Glutamatergic neuron (in vitro differentiated cells): Measurements from ENCODE around the gene SEPTIN5. TPM values are rescaled to one million over a fixed set of nuclear protein-coding genes. Genes with fewer than 3 reads are reported as not detected.

Experiments used
- DNase-seq: peaks from one replicate; pipeline ENCODE4 v3.0.0; 2022
- H3K27ac Mint-ChIP-seq: one replicate; pipeline ENCODE4 v1.8.0; 2020; ENCODE audit warnings: mild to moderate bottlenecking, mixed read lengths, inconsistent platforms; ENCODE audit not compliant: unreplicated experiment
- H3K27me3 Mint-ChIP-seq: one replicate; pipeline ENCODE4 v1.8.0; 2020; ENCODE audit warnings: mild to moderate bottlenecking, moderate library complexity, mixed read lengths, inconsistent platforms; ENCODE audit not compliant: unreplicated experiment
- H3K36me3 Mint-ChIP-seq: one replicate; pipeline ENCODE4 v1.8.0; 2020; ENCODE audit warnings: mild to moderate bottlenecking, mixed read lengths, inconsistent platforms; ENCODE audit not compliant: unreplicated experiment
- H3K4me1 Mint-ChIP-seq: one replicate; pipeline ENCODE4 v1.8.0; 2020; ENCODE audit warnings: mild to moderate bottlenecking, low read depth, mixed read lengths, inconsistent platforms; ENCODE audit not compliant: unreplicated experiment
- H3K4me3 Mint-ChIP-seq: one replicate; pipeline ENCODE4 v1.8.0; 2020; ENCODE audit warnings: mild to moderate bottlenecking, mixed read lengths, inconsistent platforms; ENCODE audit not compliant: unreplicated experiment
- H3K9me3 Mint-ChIP-seq: one replicate; pipeline ENCODE4 v1.8.0; 2020; ENCODE audit warnings: mild to moderate bottlenecking, moderate library complexity, mixed read lengths, inconsistent platforms; ENCODE audit not compliant: unreplicated experiment
- total RNA-seq: library from RNA; stranded (reverse); fragmentation: NEBNext Ultra II Directional; extraction: Animal tissue kit (Norgen Biotek cat#: 25700); gene quantifications from one replicate; pipeline ENCODE4 v1.2.1, GENCODE V29; 2021; ENCODE audit not compliant: unreplicated experiment
- TF ChIP-seq, protein P1 (sequence below): fragments of 200-600 bp; sonication (generic); IDR thresholded peaks from one replicate; pipeline ENCODE4 v1.5.0; 2021; ENCODE audit not compliant: partially characterized antibody, unreplicated experiment

SEPTIN5 gene
- total RNA-seq, 1 donor from 2014 or later: 96.0 TPM

DNA sequence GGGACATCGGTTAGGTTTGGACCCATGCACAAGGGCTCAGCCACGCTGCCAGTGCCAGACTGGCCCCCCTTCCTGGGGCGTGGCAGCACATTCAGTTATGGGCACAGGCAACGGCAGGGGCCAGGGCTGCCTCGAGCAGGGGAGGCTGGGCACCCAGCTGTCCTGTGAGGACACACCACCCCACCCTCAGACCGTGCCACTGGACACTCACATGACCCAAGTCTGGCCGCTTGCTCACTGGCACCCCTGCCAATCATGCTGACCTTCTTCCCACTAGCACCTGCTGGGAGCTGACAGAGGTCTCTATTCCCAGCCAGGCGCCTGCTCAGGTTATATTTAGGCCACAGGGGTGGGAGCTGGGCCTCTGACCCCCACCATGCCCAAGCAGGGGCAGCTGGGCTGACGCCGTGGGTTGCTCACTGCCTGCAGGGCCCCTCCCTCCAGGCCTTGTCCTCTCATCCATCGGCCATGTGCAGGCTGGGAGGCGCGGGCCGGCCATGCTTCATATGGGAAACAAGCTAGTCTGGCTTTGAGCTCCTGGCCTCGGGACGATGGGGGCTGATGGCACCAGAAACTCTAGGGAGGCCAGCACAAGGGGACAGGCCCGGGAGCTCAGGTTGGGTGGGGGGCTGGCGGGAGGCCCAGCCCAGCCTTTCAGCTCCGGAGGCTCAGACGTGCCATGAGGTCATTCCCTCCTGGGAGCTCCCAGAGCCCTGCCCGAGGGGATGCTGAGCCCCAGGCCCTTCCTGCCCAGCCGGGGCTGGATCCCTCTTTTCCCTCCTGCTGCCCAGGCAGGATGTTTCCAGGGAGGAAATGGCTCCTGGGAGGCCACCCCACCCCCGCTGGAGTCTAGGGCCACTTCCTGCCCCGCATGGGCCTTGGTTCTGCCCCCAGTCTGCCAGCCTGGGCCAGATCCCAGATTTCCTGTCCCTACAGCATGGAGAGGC, 31.1 kb downstream of the SEPTIN5 start:
- Mint-ChIP-seq H3K27me3 (peaks cover 2% of the 10 kb centered on the region), H3K27ac (no peak overlapping the region), H3K36me3 (no peaks in the 10 kb centered on the region), H3K4me3 (no peak overlapping the region), H3K4me1 (no peaks in the 10 kb centered on the region), H3K9me3 (no peaks in the 10 kb centered on the region)
- TF ChIP-seq, protein P1, sequence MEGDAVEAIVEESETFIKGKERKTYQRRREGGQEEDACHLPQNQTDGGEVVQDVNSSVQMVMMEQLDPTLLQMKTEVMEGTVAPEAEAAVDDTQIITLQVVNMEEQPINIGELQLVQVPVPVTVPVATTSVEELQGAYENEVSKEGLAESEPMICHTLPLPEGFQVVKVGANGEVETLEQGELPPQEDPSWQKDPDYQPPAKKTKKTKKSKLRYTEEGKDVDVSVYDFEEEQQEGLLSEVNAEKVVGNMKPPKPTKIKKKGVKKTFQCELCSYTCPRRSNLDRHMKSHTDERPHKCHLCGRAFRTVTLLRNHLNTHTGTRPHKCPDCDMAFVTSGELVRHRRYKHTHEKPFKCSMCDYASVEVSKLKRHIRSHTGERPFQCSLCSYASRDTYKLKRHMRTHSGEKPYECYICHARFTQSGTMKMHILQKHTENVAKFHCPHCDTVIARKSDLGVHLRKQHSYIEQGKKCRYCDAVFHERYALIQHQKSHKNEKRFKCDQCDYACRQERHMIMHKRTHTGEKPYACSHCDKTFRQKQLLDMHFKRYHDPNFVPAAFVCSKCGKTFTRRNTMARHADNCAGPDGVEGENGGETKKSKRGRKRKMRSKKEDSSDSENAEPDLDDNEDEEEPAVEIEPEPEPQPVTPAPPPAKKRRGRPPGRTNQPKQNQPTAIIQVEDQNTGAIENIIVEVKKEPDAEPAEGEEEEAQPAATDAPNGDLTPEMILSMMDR: no peak
- no peak for DNase-seq

DNA sequence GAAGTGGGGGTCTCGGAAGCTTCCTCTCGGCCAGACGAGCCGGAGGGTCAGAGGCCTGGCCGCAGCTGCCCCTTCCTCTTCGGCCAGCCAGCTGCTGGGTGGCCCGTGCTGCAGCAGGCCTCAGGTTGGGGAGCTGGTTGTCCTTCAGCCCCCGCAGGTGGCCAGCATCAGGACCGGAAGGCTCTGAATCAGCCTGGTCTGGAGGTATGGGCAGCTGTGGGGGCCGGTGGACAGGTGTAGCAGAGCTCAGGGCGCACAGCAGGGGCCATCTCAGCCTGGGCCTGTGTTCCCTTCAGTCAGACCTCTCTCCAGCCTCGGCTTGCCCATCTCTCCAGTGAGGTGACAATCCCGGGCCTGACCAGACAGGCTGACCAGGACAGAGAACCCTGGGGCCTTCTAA, 32.4 kb downstream of the SEPTIN5 start:
- TF ChIP-seq, protein P1: no peak
- H3K4me1 Mint-ChIP-seq: no peaks in the 10 kb centered on the region
- H3K27me3 Mint-ChIP-seq: peaks cover 2% of the 10 kb centered on the region
- no peak for DNase-seq
- no peak overlapping the region for H3K4me3 Mint-ChIP-seq
- no peaks in the 10 kb centered on the region for H3K36me3 Mint-ChIP-seq
- no peak overlapping the region for H3K27ac Mint-ChIP-seq
- no peaks in the 10 kb centered on the region for H3K9me3 Mint-ChIP-seq

DNA sequence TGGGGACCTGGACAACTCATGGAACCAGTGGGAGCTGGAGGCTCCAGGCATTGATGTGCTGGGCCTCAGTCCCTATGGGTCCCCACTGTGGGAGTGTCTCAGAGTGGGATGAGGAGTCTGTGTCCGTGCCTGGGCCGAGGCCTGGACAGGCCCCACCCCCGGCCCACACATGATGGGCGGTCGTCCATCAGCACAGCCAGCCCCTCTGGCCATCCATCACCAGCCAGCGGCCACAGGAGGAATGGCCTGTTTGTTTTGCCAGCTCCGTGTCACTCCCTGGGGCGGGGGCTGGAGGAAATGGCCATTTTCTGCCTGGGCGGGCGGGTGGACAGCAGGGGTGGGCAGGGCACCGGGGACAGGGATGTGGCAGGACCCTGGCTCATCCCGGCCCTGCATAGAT, 33.2 kb downstream of the SEPTIN5 start:
- H3K4me1 Mint-ChIP-seq: peaks cover under 1% of the 10 kb centered on the region
- H3K4me3 Mint-ChIP-seq: no peak overlapping the region
- no peak overlapping the region for H3K27ac Mint-ChIP-seq
- TF ChIP-seq, protein P1: no peak
- no peaks in the 10 kb centered on the region for H3K36me3 Mint-ChIP-seq
- no peak for DNase-seq
- H3K27me3 Mint-ChIP-seq: peaks cover 3% of the 10 kb centered on the region
- H3K9me3 Mint-ChIP-seq: no peaks in the 10 kb centered on the region

DNA sequence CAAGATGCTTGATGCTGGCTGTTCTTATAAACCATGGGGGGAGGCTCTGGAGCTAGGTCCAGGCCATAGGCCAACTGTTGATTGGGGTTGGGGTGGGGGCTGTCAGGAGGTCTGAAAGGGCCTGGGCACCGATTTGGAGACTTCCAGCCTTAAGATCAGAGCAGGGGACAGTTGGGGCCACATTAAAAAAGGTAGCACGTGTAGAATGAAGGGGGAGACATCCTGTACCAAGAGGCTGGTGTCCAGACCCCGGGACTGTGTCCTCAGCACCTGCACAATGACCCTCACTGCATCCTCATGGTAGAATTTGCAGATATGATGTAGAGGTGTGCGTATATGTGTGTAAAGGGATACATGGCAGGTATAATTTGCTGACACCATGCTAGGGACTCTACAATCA, 33.8 kb downstream of the SEPTIN5 start:
- H3K27me3 Mint-ChIP-seq: peaks cover 9% of the 10 kb centered on the region
- DNase-seq: no peak
- H3K4me1 Mint-ChIP-seq: peaks cover 3% of the 10 kb centered on the region
- H3K36me3 Mint-ChIP-seq: no peaks in the 10 kb centered on the region
- no peak overlapping the region for H3K4me3 Mint-ChIP-seq
- TF ChIP-seq, protein P1: no peak
- peaks cover 2% of the 10 kb centered on the region for H3K9me3 Mint-ChIP-seq
- H3K27ac Mint-ChIP-seq: no peak overlapping the region

DNA sequence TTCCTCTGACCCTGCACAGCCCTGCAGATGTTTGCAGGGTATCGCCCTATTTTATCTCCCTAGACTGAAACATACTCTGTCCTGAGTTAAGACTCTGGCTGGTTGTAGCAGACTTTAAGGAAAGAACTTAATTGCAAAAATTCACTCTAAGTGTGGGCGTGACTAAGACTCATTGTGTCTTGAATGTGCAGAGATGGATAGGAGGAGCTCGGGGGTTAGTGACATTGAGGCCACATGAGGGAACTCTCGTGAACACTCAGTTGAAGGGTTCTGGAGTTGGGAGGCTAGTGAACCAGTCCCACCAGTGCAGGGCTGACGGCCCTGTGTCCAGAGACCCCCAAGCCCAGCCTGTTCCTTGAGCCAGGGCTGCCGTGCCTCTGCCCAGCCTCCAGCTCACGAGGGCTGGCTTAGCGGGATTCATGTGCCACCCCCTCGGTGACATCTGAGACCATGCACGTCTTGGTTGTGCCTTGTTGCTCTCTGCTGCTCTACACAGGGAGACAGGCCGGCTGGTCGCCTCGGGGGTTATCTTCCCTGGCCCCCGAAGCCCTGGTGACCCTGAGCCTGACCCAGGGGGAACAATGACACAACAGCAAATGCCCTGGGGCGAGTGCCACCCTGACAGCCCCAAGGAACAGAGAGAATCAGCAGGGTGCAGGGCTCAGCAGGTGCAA, 34.8 kb downstream of the SEPTIN5 start:
- peaks cover 2% of the 10 kb centered on the region for H3K9me3 Mint-ChIP-seq
- peaks cover 18% of the 10 kb centered on the region for H3K27me3 Mint-ChIP-seq
- H3K4me1 Mint-ChIP-seq: peaks cover 6% of the 10 kb centered on the region
- H3K4me3 Mint-ChIP-seq: no peak overlapping the region
- TF ChIP-seq, protein P1: no peak
- no peak overlapping the region for H3K27ac Mint-ChIP-seq
- no peaks in the 10 kb centered on the region for H3K36me3 Mint-ChIP-seq
- DNase-seq: no peak
